ENCODE measurements around the gene FBRSL1.
A peak's percentile ranks its signal among the peaks of the same experiment; 100 is the strongest.

The FBRSL1 gene

GRCh38 chr12:132545164-132545953 lies 55.4 kb downstream of the FBRSL1 start:
- DNase-seq = no peak

GRCh38 chr12:132545955-132546354 lies 56.0 kb downstream of the FBRSL1 start:
- no peak for DNase-seq

GRCh38 chr12:132546647-132547046 lies 56.7 kb downstream of the FBRSL1 start:
- no peak for DNase-seq

- no peak for DNase-seq
Measured at GRCh38 chr12:132547205-132547740, 57.3 kb downstream of the FBRSL1 start.

GRCh38 chr12:132548430-132549058 lies 58.6 kb downstream of the FBRSL1 start:
- no peak for DNase-seq

GRCh38 chr12:132549059-132549458 lies 59.1 kb downstream of the FBRSL1 start:
- no peak for DNase-seq

- no peak for DNase-seq
Measured at GRCh38 chr12:132550014-132550802, 60.3 kb downstream of the FBRSL1 start.

GRCh38 chr12:132550830-132551640 lies 61.1 kb downstream of the FBRSL1 start:
- DNase-seq = peak; percentile 34

GRCh38 chr12:132551641-132552031 lies 61.7 kb downstream of the FBRSL1 start:
- DNase-seq = peak; percentile 53

GRCh38 chr12:132554845-132555630 lies 65.1 kb downstream of the FBRSL1 start:
- DNase-seq = peak; percentile 12

- no peak for DNase-seq
Measured at GRCh38 chr12:132555686-132556085, 65.7 kb downstream of the FBRSL1 start.

- no peak for DNase-seq
Measured at GRCh38 chr12:132556216-132556615, 66.3 kb downstream of the FBRSL1 start.

GRCh38 chr12:132556801-132557200 lies 66.8 kb downstream of the FBRSL1 start:
- DNase-seq = no peak

- no peak for DNase-seq
Measured at GRCh38 chr12:132557291-132558015, 67.5 kb downstream of the FBRSL1 start.

GRCh38 chr12:132558042-132558856 lies 68.3 kb downstream of the FBRSL1 start:
- no peak for DNase-seq

GRCh38 chr12:132558861-132559623 lies 69.1 kb downstream of the FBRSL1 start:
- DNase-seq = peak; percentile 26

GRCh38 chr12:132559652-132560363 lies 69.9 kb downstream of the FBRSL1 start:
- DNase-seq = peak; percentile 55

- DNase-seq = peak; percentile 27
Measured at GRCh38 chr12:132560364-132560613, 70.3 kb downstream of the FBRSL1 start.

Data from NCI-H2171 treated with DMSO at 0.1 percent for 48 hours (cell line).